NCI-H510A (cell line): ENCODE data around the gene GRID2.
A peak's percentile ranks its signal among the peaks of the same experiment; 100 is the strongest.
"Not testable (repeated sequence)": the region's sequence is repeated elsewhere in the genome, so short reads cannot be mapped to it uniquely, and the experiment has no call there.

Source experiments
- DNase-seq: peaks from one replicate; lab custom pipeline; 2025; lab: John Stamatoyannopoulos, UW

Gene GRID2

GRCh38 chr4:92305148-92305877 is 1.5 kb downstream of the GRID2 start:
- peak; percentile 71 for DNase-seq

- no peak for DNase-seq
Measured at GRCh38 chr4:92305878-92306520, 2.2 kb downstream of the GRID2 start.

GRCh38 chr4:92307181-92307580 is 3.4 kb downstream of the GRID2 start:
- no peak for DNase-seq

- DNase-seq = no peak
Measured at GRCh38 chr4:92307866-92308265, 4.1 kb downstream of the GRID2 start.

- no peak for DNase-seq
Measured at GRCh38 chr4:92317047-92317446, 13.3 kb downstream of the GRID2 start.

GRCh38 chr4:92328095-92328494 is 24.3 kb downstream of the GRID2 start:
- DNase-seq = no peak

- DNase-seq = no peak
Measured at GRCh38 chr4:92333016-92333415, 29.2 kb downstream of the GRID2 start.

GRCh38 chr4:92334716-92335350 is 31.1 kb downstream of the GRID2 start:
- DNase-seq = no peak

- no peak for DNase-seq
Measured at GRCh38 chr4:92339676-92340075, 35.9 kb downstream of the GRID2 start.

- DNase-seq = no peak
Measured at GRCh38 chr4:92344216-92344615, 40.5 kb downstream of the GRID2 start.

GRCh38 chr4:92346289-92346688 is 42.5 kb downstream of the GRID2 start:
- DNase-seq = no peak

GRCh38 chr4:92357966-92358365 is 54.2 kb downstream of the GRID2 start:
- DNase-seq = no peak

- DNase-seq = no peak
Measured at GRCh38 chr4:92359491-92359890, 55.7 kb downstream of the GRID2 start.

GRCh38 chr4:92362028-92362427 is 58.3 kb downstream of the GRID2 start:
- DNase-seq = no peak

- no peak for DNase-seq
Measured at GRCh38 chr4:92368653-92369052, 64.9 kb downstream of the GRID2 start.

GRCh38 chr4:92381616-92382015 is 77.8 kb downstream of the GRID2 start:
- no peak for DNase-seq

GRCh38 chr4:92382128-92382527 is 78.4 kb downstream of the GRID2 start:
- no peak for DNase-seq

GRCh38 chr4:92387459-92388069 is 83.8 kb downstream of the GRID2 start:
- peak; percentile 1 for DNase-seq

GRCh38 chr4:92399032-92399431 is 95.3 kb downstream of the GRID2 start:
- DNase-seq = no peak

GRCh38 chr4:92403525-92403924 is 99.8 kb downstream of the GRID2 start:
- DNase-seq = not testable (repeated sequence)

GRCh38 chr4:92406488-92406887 is 102.7 kb downstream of the GRID2 start:
- no peak for DNase-seq

- DNase-seq = no peak
Measured at GRCh38 chr4:92421920-92422319, 118.2 kb downstream of the GRID2 start.

GRCh38 chr4:92433272-92433758 is 129.5 kb downstream of the GRID2 start:
- DNase-seq = no peak
